Measurements from ENCODE around the gene DKKL1. TPM values are rescaled to one million over a fixed set of nuclear protein-coding genes. Genes with fewer than 3 reads are reported as not detected.

The DKKL1 gene
- total RNA-seq, 1 donor from 2014 or later = 2.2 TPM

GRCh38 chr19:49338023-49338677 lies 25.5 kb upstream of the DKKL1 start:
- DNase-seq = no peak

GRCh38 chr19:49338691-49339300 lies 24.9 kb upstream of the DKKL1 start:
- peak; percentile 16 for DNase-seq

- peak; percentile 67 for DNase-seq
Observed at GRCh38 chr19:49339301-49340068, 24.2 kb upstream of the DKKL1 start.

GRCh38 chr19:49340069-49340864 lies 23.4 kb upstream of the DKKL1 start:
- no peak for DNase-seq

GRCh38 chr19:49340865-49341718 lies 22.6 kb upstream of the DKKL1 start:
- no peak for DNase-seq

- no peak for DNase-seq
Observed at GRCh38 chr19:49342291-49342721, 21.4 kb upstream of the DKKL1 start.

- DNase-seq = no peak
Observed at GRCh38 chr19:49343123-49343522, 20.6 kb upstream of the DKKL1 start.

- no peak for DNase-seq
Observed at GRCh38 chr19:49344505-49345423, 18.9 kb upstream of the DKKL1 start.

- DNase-seq = no peak
Observed at GRCh38 chr19:49347191-49347590, 16.5 kb upstream of the DKKL1 start.

GRCh38 chr19:49347835-49348234 lies 15.8 kb upstream of the DKKL1 start:
- no peak for DNase-seq

GRCh38 chr19:49348305-49349189 lies 15.1 kb upstream of the DKKL1 start:
- DNase-seq = no peak

GRCh38 chr19:49349567-49349966 lies 14.1 kb upstream of the DKKL1 start:
- no peak for DNase-seq

- no peak for DNase-seq
Observed at GRCh38 chr19:49355909-49356353, 7.7 kb upstream of the DKKL1 start.

GRCh38 chr19:49356382-49356781 lies 7.3 kb upstream of the DKKL1 start:
- no peak for DNase-seq

- DNase-seq = no peak
Observed at GRCh38 chr19:49357186-49357585, 6.5 kb upstream of the DKKL1 start.

- DNase-seq = no peak
Observed at GRCh38 chr19:49359851-49360820, 3.5 kb upstream of the DKKL1 start.

- DNase-seq = no peak
Observed at GRCh38 chr19:49361438-49362047, 2.1 kb upstream of the DKKL1 start.

Measured in occipital lobe (tissue), 2 donors.